ENCODE measurements around the gene TECR. TPM values are rescaled to one million over a fixed set of nuclear protein-coding genes. Genes with fewer than 3 reads are reported as not detected.

The TECR gene
- polyA plus RNA-seq, 1 donor from 2014 or later, result 31.4 TPM

GRCh38 chr19:14577264-14577663 is 47.9 kb downstream of the TECR start:
- H2AFZ ChIP-seq (ENCODE audit: low read depth, low read length), result no peak overlapping the region
- no peak overlapping the region for H3K9ac ChIP-seq (ENCODE audit: low read length)
- no peaks in the 10 kb centered on the region for H4K20me1 ChIP-seq (ENCODE audit: insufficient read depth)
- no peak overlapping the region for H3K4me2 ChIP-seq (ENCODE audit: low read length)
- H3K4me3 ChIP-seq (ENCODE audit: low read length), result no peak overlapping the region
- no peaks in the 10 kb centered on the region for H3F3A ChIP-seq (ENCODE audit: insufficient read depth, low read length, poor library complexity, severe bottlenecking)
- no peaks in the 10 kb centered on the region for H3K79me2 ChIP-seq (replicated peaks; ENCODE audit: insufficient read depth, low read length)
- no peak overlapping the region for H3K27ac ChIP-seq (ENCODE audit: low read length)
- H3K27me3 ChIP-seq (ENCODE audit: insufficient read depth, low read depth, low read length), result no peaks in the 10 kb centered on the region
- no peaks in the 10 kb centered on the region for H3K9me2 ChIP-seq (ENCODE audit: insufficient read depth, low read length)
- TF ChIP-seq RAD21 (conservative IDR thresholded peaks at IDR 0.05) (no peak), SMC3 (conservative IDR thresholded peaks at IDR 0.05; ENCODE audit: poor library complexity) (no peak), MXI1 (conservative IDR thresholded peaks at IDR 0.05; ENCODE audit: poor library complexity, severe bottlenecking) (no peak), REST (IDR thresholded peaks at IDR 0.05; ENCODE audit: borderline replicate concordance) (no peak), TAF1 (IDR thresholded peaks at IDR 0.05; ENCODE audit: low read depth) (no peak), CTCF (IDR thresholded peaks at IDR 0.05; ENCODE audit: poor library complexity, severe bottlenecking) (no peak), EZH2 (IDR thresholded peaks at IDR 0.05; ENCODE audit: borderline replicate concordance, insufficient read depth, low read length, poor library complexity, severe bottlenecking) (no peak), EP300 (conservative IDR thresholded peaks at IDR 0.05; ENCODE audit: poor library complexity, severe bottlenecking) (no peak), POLR2AphosphoS5 (IDR thresholded peaks at IDR 0.05) (no peak)
- no peaks in the 10 kb centered on the region for H3K9me3 ChIP-seq (ENCODE audit: low read length)
- H3K36me3 ChIP-seq (ENCODE audit: insufficient read depth, low read length), result no peaks in the 10 kb centered on the region

GRCh38 chr19:14577885-14578427 is 48.6 kb downstream of the TECR start:
- no peaks in the 10 kb centered on the region for H3K9me2 ChIP-seq (ENCODE audit: insufficient read depth, low read length)
- no peak overlapping the region for H2AFZ ChIP-seq (ENCODE audit: low read depth, low read length)
- no peak overlapping the region for H3K4me2 ChIP-seq (ENCODE audit: low read length)
- no peak overlapping the region for H3K9ac ChIP-seq (ENCODE audit: low read length)
- H3K27ac ChIP-seq (ENCODE audit: low read length), result no peak overlapping the region
- H3K9me3 ChIP-seq (ENCODE audit: low read length), result no peaks in the 10 kb centered on the region
- no peaks in the 10 kb centered on the region for H3K27me3 ChIP-seq (ENCODE audit: insufficient read depth, low read depth, low read length)
- no peaks in the 10 kb centered on the region for H3K36me3 ChIP-seq (ENCODE audit: insufficient read depth, low read length)
- TF ChIP-seq EP300 (conservative IDR thresholded peaks at IDR 0.05; ENCODE audit: poor library complexity, severe bottlenecking) (no peak), POLR2AphosphoS5 (IDR thresholded peaks at IDR 0.05) (no peak)
- H3F3A ChIP-seq (ENCODE audit: insufficient read depth, low read length, poor library complexity, severe bottlenecking), result no peaks in the 10 kb centered on the region
- H3K79me2 ChIP-seq (replicated peaks; ENCODE audit: insufficient read depth, low read length), result no peaks in the 10 kb centered on the region
- no peaks in the 10 kb centered on the region for H4K20me1 ChIP-seq (ENCODE audit: insufficient read depth)
- no peak overlapping the region for H3K4me3 ChIP-seq (ENCODE audit: low read length)
